NCI-H2107 treated with DMSO at 0.1 percent for 48 hours (cell line): ENCODE measurements around the gene FXN.

Experiments used
- DNase-seq: peaks from one replicate; lab custom pipeline; 2025; ENCODE audit not compliant: unreplicated experiment; lab: John Stamatoyannopoulos, UW

The FXN gene

GRCh38 chr9:69137311-69137710 is 101.8 kb downstream of the FXN start:
- no peak for DNase-seq

- no peak for DNase-seq
Observed at GRCh38 chr9:69139596-69139995, 104.0 kb downstream of the FXN start.

GRCh38 chr9:69140123-69140735 is 104.7 kb downstream of the FXN start:
- DNase-seq, result no peak

GRCh38 chr9:69141851-69142250 is 106.3 kb downstream of the FXN start:
- no peak for DNase-seq

GRCh38 chr9:69143291-69143690 is 107.7 kb downstream of the FXN start:
- DNase-seq, result no peak

GRCh38 chr9:69145144-69145715 is 109.7 kb downstream of the FXN start:
- DNase-seq, result no peak

- no peak for DNase-seq
Observed at GRCh38 chr9:69147041-69147834, 111.7 kb downstream of the FXN start.

- peak; percentile 58 for DNase-seq
Observed at GRCh38 chr9:69149321-69149807, 113.8 kb downstream of the FXN start.
